GM19099 (cell line): ENCODE results near the gene UGT1A5.

Source experiments
- POLR2A ChIP-seq: IDR thresholded peaks from 3 replicates; pipeline ENCODE4 v1.6.1; 2011; ENCODE audit warnings: low read depth; ENCODE audit not compliant: insufficient read length; ENCODE audit errors: extremely low read depth

Gene UGT1A5

DNA sequence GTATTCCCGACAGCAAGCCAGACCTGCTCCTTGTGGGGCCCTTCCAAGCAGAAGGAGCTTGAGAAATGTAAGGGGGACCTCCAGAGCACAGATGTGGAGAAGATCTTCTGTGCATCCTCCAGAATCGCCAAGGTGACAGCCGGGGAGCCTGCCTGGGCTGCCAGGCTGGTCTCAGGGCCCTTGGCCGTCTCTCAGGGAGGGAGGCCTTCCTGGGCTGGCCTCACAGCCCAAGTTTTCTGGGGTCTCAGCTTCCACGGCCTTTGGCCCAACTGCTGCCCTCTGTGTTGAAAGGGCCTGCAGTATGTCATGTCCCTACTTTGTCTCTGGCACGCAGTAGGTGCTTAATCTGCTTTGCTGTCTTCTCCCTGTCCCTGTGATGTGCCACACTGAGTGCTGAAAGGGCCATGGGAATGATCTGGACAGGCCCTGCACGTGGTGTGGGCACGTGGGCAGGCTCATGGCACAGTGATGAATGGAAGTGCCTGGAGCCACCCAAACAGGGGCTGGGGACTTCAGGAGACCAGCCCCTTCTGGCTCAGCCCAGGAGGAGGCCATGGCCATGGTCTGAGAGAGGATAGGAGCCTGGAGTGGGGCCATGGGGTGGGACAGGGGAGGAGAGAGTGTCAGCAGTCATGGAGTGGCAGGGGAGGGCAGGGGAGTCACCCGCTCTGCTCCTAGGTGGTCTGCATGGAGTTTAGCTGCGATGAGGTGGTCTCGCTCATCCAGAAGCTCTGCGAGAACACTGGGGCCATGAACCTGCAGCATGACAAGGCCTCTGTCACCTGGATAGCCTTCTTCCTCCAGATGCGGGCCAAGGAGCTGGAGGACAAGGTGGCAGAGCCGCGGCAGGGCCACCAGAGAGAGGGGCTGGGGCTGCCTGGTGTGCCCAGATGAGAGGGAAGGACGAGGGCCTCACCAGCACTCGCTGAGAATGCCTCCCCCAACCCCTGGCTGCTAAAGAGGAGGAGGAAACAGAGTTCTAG lies 106.2 kb downstream of the UGT1A5 start:
- no peak for TF ChIP-seq POLR2A

GRCh38 chr2:233819884-233820773 lies 107.4 kb downstream of the UGT1A5 start:
- no peak for TF ChIP-seq POLR2A

DNA sequence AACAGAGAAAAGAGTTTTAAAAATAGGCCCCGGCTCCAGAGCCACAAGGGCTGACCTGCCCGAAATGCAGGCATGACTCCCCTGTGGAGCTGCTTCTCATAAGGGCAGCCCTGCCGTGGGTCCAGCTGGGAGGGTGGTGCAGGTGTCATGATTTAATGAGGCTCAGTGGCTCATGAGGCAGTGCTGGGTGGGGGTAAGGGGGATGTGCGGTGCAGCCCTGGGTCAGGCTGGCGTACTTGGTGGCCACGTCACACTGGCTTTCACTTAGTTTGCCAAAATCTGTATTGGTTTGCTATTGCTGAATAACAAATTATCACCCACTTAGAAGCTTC lies 108.0 kb downstream of the UGT1A5 start:
- no peak for TF ChIP-seq POLR2A

DNA sequence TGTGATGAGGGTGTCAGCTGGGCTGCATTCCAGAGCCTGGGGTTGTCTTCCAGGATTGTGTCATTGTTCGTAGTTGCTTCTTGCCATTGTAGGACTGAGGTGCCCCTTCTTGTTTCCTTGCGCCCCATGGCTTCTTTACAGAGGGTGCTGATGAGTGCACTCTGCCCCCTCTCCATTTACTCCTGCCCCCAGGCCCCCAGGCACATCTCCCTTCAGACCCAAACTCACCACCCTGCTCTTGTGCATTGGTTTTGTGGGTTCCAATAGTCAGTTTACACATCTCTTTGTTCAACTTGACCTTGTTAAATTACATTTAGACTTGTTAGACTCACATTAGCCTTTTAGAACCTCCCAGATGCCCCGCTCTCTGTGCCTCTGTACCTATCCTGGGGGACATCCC lies 108.5 kb downstream of the UGT1A5 start:
- TF ChIP-seq POLR2A = no peak

- no peak for TF ChIP-seq POLR2A
Measured at GRCh38 chr2:233821709-233822100, 109.0 kb downstream of the UGT1A5 start.

DNA sequence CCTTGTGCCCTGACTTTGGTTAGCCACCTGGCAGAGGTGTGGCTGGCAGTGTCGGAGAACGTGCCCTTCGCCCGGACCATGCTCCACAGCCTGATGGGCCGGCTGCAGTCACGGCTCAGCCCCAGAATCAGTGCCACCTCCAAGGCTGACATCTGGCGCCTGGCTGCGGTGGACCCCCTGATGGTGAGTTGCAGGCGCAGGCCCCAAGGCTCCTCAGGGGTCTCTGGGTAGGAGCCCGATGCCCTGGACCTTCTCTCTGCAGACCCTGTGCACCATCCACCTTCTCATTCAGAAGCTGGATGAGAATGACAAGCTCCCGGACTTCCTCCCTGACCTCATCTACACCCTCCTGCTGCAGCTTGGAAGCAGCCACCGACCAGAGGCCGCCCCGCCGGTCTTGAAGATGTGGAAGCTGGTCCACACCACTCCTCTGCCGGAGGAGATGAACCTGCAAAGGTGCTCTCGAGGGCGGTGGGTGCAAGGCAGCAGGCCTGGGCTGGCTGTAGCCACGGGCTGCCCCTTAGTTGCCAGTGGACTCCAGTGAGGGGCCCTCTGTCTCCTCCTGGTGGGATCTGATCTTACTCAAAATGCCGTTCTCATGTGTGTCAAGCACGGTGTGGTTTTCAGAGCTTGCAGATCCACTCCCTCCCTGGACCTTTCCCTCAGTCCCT lies 109.5 kb downstream of the UGT1A5 start:
- TF ChIP-seq POLR2A = no peak
